Endothelial cell of umbilical vein (primary cell): ENCODE data around the gene MROH2A. TPM values are rescaled to one million over a fixed set of nuclear protein-coding genes. Genes with fewer than 3 reads are reported as not detected.

Source experiments
- BruUV-seq: library from RNA; stranded (reverse); fragments of 400-500 nt; replicated peaks from 2 replicates; lab custom pipeline; 2021; lab: Mats Ljungman, UMichigan
- CTCF ChIA-PET: fragments of 300-600, 350-600 bp; sonication (Branson Sonifier 250); formaldehyde crosslinking; loops from one replicate; lab custom pipeline; 2021; ENCODE audit warnings: antibody characterized with exemption, inconsistent platforms; lab: Charles Lee
- POLR2A ChIA-PET: fragments of 300-600, 350-600 bp; sonication (Branson Sonifier 250); formaldehyde crosslinking; loops from one replicate; lab custom pipeline; 2021; ENCODE audit warnings: antibody characterized with exemption, inconsistent platforms; lab: Charles Lee
- DNase-seq: peaks from one replicate; pipeline ENCODE4 v3.0.0-alpha.2; 2011; ENCODE audit warnings: low read depth, low spot score
- FAIRE-seq: peaks from 2 replicates; lab custom pipeline; 2011; peaks lifted over from hg19 to GRCh38; lab: Jason Lieb, UNC
- H2AFZ ChIP-seq: 2 replicates; pipeline ENCODE4 v1.6.0; 2012; ENCODE audit warnings: low read depth, low read length, control low read depth, inconsistent platforms
- H3K27ac ChIP-seq: 2 replicates; pipeline ENCODE4 v1.5.1; 2011; ENCODE audit warnings: low read depth, mild to moderate bottlenecking, control low read depth, low read length, moderate library complexity; ENCODE audit not compliant: insufficient read depth
- H3K27me3 ChIP-seq, 2 experiments: 2 replicates each; pipeline versions ENCODE4 v1.6.0 to v1.6.1; 2011; ENCODE audit warnings: low read length in 2 of 2, mixed read lengths in 1 of 2; ENCODE audit not compliant: control insufficient read depth in 2 of 2, insufficient read depth in 2 of 2
- H3K36me3 ChIP-seq, 2 experiments: 2 replicates in 1 of 2; 3 replicates in 1 of 2; pipeline ENCODE4 v1.5.1; 2011; ENCODE audit warnings: low read length in 2 of 2, mild to moderate bottlenecking in 1 of 2, moderate library complexity in 1 of 2; ENCODE audit not compliant: control insufficient read depth in 2 of 2, insufficient read depth in 2 of 2; ENCODE audit errors: extremely low read depth in 1 of 2
- H3K4me1 ChIP-seq: 3 replicates; pipeline ENCODE4 v1.5.1; 2011; ENCODE audit warnings: mild to moderate bottlenecking, low read length; ENCODE audit not compliant: control insufficient read depth, insufficient read depth; ENCODE audit errors: extremely low read depth
- H3K4me2 ChIP-seq: 2 replicates; pipeline ENCODE4 v1.6.1; 2011; ENCODE audit warnings: low read length, control low read depth, mixed read lengths; ENCODE audit not compliant: insufficient read depth
- H3K4me3 ChIP-seq, 3 experiments: fragments of 200-600 bp in 1 of 3; sonication (generic), shearing (Covaris generic) in 1 of 3; replicated peaks in 1 of 3; 2 replicates each; pipeline ENCODE4 v1.5.1; 2011 to 2016; ENCODE audit warnings: control low read depth in 3 of 3, low read length in 3 of 3, mild to moderate bottlenecking in 2 of 3, inconsistent platforms in 1 of 3, low read depth in 1 of 3, moderate library complexity in 1 of 3; ENCODE audit not compliant: insufficient read depth in 1 of 3
- H3K79me2 ChIP-seq: 2 replicates; pipeline ENCODE4 v1.6.0; 2012; ENCODE audit warnings: low read length, inconsistent platforms; ENCODE audit not compliant: control insufficient read depth, insufficient read depth
- H3K9ac ChIP-seq: replicated peaks from 2 replicates; pipeline ENCODE3; 2011; ENCODE audit warnings: low read length, control low read depth; ENCODE audit not compliant: insufficient read depth; ENCODE audit errors: extremely low read depth
- H3K9me1 ChIP-seq: replicated peaks from 3 replicates; pipeline ENCODE4 v1.6.0; 2011; ENCODE audit warnings: mild to moderate bottlenecking, low read length; ENCODE audit not compliant: control insufficient read depth, insufficient read depth; ENCODE audit errors: extremely low read depth
- H3K9me3 ChIP-seq: replicated peaks from 2 replicates; pipeline ENCODE4 v1.5.1; 2012; ENCODE audit warnings: low read length, inconsistent platforms; ENCODE audit not compliant: control insufficient read depth, insufficient read depth
- H4K20me1 ChIP-seq: replicated peaks from 2 replicates; pipeline ENCODE3; 2011; ENCODE audit warnings: mild to moderate bottlenecking, low read length; ENCODE audit not compliant: control insufficient read depth, insufficient read depth; ENCODE audit errors: extremely low read depth
- CTCF ChIP-seq, 2 donors: IDR thresholded peaks; 1 replicate in 1 of 2; 2 replicates in 1 of 2; pipeline ENCODE4 v1.5.1; 2011; ENCODE audit warnings: low read length in 2 of 2, mild to moderate bottlenecking in 2 of 2, moderate library complexity in 2 of 2, control low read depth in 1 of 2, inconsistent platforms in 1 of 2, low read depth in 1 of 2; ENCODE audit not compliant: insufficient read depth in 1 of 2; ENCODE audit errors: extremely low read depth in 1 of 2
- EZH2 ChIP-seq: IDR thresholded peaks from 2 replicates; pipeline ENCODE4 v1.6.1; 2012; ENCODE audit warnings: borderline replicate concordance, low read depth, mild to moderate bottlenecking, moderate library complexity, low read length, inconsistent platforms; ENCODE audit not compliant: severe bottlenecking
- FOS ChIP-seq: IDR thresholded peaks from 2 replicates; pipeline ENCODE4 v1.6.1; 2011; ENCODE audit warnings: mild to moderate bottlenecking, low read length, moderate library complexity, borderline replicate concordance; ENCODE audit not compliant: insufficient read depth
- GATA2 ChIP-seq: IDR thresholded peaks from 2 replicates; pipeline ENCODE4 v1.7.0; 2011; ENCODE audit warnings: low read depth, mild to moderate bottlenecking, moderate library complexity, mixed read lengths, low read length; ENCODE audit not compliant: insufficient read length, insufficient read depth
- JUN ChIP-seq: IDR thresholded peaks from 2 replicates; pipeline ENCODE4 v1.6.1; 2011; ENCODE audit warnings: borderline replicate concordance, low read depth; ENCODE audit not compliant: insufficient read length, insufficient read depth
- MAX ChIP-seq: IDR thresholded peaks from 2 replicates; pipeline ENCODE4 v1.6.1; 2011; ENCODE audit not compliant: insufficient read depth, insufficient read length
- MYC ChIP-seq: IDR thresholded peaks from one replicate; pipeline ENCODE4 v1.6.1; 2011; ENCODE audit warnings: mild to moderate bottlenecking, low read depth, low read length
- POLR2A ChIP-seq: IDR thresholded peaks from 2 replicates; pipeline ENCODE4 v1.6.1; 2012; ENCODE audit warnings: low read depth, mild to moderate bottlenecking, control low read depth, low read length
- POLR2AphosphoS5 ChIP-seq: IDR thresholded peaks from 2 replicates; pipeline ENCODE4 v1.6.1; 2012; ENCODE audit warnings: low read depth, mild to moderate bottlenecking, control low read depth, low read length, moderate library complexity; ENCODE audit not compliant: insufficient read depth
- dilution Hi-C: fragments of 300-500 bp; cut with MboI; formaldehyde crosslinking; loops from one replicate; pipeline ENCODE4 v1.15.0; 2019; ENCODE audit warnings: low sequenced_read_pairs; ENCODE audit not compliant: extremely low pct_ligation_motif_present
- intact Hi-C: fragments of 100-400 bp; cut with micrococcal nuclease; formaldehyde crosslinking; loops from one replicate; pipeline ENCODE4 v1.10.0; 2022
- polyA plus RNA-seq, 4 experiments: library from polyadenylated mRNA; depleted of rRNA in 3 of 4; stranded (reverse) in 3 of 4; unstranded in 1 of 4; fragments of >200 nt; gene quantifications; 2 replicates each; pipeline versions ENCODE4 v1.2.1 to v1.2.3, GENCODE V29; 2011 to 2012; ENCODE audit warnings: missing spikeins in 1 of 4
- total RNA-seq: library from RNA; stranded (reverse); gene quantifications from 2 replicates; pipeline ENCODE4 v1.2.3, GENCODE V29; 2021

Gene MROH2A
- total and polyA plus RNA-seq, 2 donors (not counting 3 experiments of a cell fraction or from before 2014, with no cell fraction given), result not detected

DNA sequence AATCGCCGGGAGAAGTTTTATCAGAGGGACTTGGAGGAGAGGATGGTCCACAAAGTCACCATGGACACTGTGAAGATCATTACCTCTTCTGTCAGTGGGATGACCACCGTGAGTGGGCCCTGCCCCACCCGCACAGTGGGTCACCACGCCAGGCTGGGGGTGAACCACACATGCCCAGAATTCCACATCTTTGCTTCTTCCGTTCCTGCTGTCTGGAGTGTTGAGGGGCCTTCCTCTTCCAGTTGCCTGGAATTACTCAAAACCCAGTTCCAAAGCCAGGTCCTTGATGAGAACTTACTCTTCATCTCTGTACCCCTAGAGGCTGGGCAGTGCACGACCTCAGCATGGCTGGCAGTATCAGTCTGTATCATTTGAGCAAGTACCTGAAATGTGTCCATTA lies 22.1 kb downstream of the MROH2A start:
- H3K4me1 ChIP-seq, result no peaks in the 10 kb centered on the region
- H3K9me3 ChIP-seq, result no peaks in the 10 kb centered on the region
- H3K27me3 ChIP-seq, result no peaks in the 10 kb centered on the region
- no peak overlapping the region for H3K9ac ChIP-seq
- H3K27ac ChIP-seq, result no peak overlapping the region
- no peak overlapping the region for H3K4me3 ChIP-seq
- dilution Hi-C loops, result no loop called here
- no TSS peak for BruUV-seq
- intact Hi-C loops, result no loop called here
- ChIA-PET POLR2A (no interaction called here), CTCF (no interaction called here)
- TF ChIP-seq JUN, result no peak
- TF ChIP-seq POLR2A, result no peak
- no peak for TF ChIP-seq POLR2AphosphoS5
- no peak for TF ChIP-seq EZH2
- TF ChIP-seq FOS, result no peak
- no peak for TF ChIP-seq MAX
- no peak for TF ChIP-seq GATA2
- no peak for TF ChIP-seq MYC
- TF ChIP-seq CTCF (IDR thresholded peaks at IDR 0.05; ENCODE audit: extremely low read depth in 1 of 2, insufficient read depth in 1 of 2, low read depth in 1 of 2, low read length in 2 of 2), result no peak
- no peaks in the 10 kb centered on the region for H4K20me1 ChIP-seq
- FAIRE-seq, result no peak
- no peak overlapping the region for H3K4me2 ChIP-seq
- H2AFZ ChIP-seq, result no peak overlapping the region
- no peaks in the 10 kb centered on the region for H3K9me1 ChIP-seq
- H3K36me3 ChIP-seq, result no peaks in the 10 kb centered on the region
- no peaks in the 10 kb centered on the region for H3K79me2 ChIP-seq
- no peak for DNase-seq
